NCI-H187 treated with DMSO at 0.1 percent for 48 hours (cell line): ENCODE data around the gene MANEAL.
"Not testable (repeated sequence)": the region's sequence is repeated elsewhere in the genome, so short reads cannot be mapped to it uniquely, and the experiment has no call there.

Experiments used
- DNase-seq: peaks from one replicate; lab custom pipeline; 2025; lab: John Stamatoyannopoulos, UW

Gene MANEAL, protein sequence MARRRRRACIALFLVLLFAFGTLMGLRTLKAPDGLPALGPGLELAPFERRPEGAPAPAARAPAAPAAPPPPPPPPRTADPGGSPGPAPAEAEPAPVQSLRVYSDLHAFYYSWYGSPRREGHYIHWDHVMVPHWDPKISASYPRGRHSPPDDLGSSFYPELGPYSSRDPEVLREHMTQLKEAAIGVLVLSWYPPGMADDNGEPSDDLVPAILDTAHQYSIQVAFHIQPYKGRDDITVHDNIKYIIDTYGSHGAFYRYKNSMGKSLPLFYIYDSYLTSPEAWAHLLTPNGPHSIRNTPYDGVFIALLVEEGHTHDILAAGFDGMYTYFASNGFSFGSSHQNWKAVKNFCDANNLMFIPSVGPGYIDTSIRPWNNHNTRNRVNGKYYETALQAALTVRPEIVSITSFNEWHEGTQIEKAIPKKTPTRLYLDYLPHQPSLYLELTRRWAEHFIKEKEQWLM

GRCh38 chr1:37793773-37794371 lies at the start of gene MANEAL:
MANEAL (plus strand) TSS chr1:37793847; CDS start chr1:37794183, 336 bp downstream.
- DNase-seq, result no peak

GRCh38 chr1:37746806-37747205 lies 46.8 kb upstream of the MANEAL start:
- DNase-seq, result no peak

GRCh38 chr1:37748565-37748964 lies 45.1 kb upstream of the MANEAL start:
- DNase-seq, result no peak

GRCh38 chr1:37752213-37752582 lies 41.4 kb upstream of the MANEAL start:
- no peak for DNase-seq

DNA sequence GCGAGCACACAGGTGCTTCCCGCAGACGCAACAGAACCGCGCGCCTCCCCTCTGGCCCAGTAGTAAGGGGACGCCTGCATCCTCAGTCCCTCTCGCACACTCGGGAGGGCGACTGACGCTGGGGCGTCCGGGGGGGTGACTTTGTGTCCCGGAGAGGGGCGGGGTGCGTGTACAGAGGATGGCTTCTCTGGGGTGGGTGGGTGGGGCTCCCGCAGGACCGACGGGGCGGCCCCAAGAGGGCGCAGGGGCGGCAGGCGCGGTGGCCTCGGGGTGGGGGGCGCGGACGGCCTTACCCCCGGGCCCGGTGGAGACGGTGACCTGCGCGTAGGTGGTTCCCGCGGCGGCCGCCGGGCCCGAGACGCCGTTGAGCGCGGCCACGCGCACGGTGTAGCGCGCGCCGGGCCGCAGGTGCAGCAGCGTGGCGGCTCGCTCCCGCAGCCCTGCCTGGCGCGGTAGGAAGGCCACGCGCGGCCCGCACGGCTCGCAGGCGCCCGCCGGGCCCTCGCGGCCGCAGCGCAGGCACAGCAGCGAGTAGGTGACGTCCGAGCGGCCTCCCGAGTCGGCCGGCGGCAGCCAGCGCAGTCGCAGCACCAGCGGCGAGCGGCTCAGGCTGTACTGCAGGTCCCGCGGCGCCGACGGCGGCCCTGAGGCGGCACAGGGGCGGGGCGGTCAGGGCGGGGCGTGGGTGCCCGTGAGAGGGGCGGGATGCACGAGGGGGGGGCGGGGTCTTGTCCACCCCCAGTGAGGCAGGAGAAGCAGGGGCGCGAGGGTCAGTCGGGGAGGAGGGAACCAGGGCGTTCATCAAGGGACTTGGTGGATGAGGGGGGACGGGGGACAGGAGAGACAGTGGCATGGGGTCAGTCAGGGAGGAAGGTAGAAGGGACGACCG lies 40.8 kb upstream of the MANEAL start:
- no peak for DNase-seq

- no peak for DNase-seq
These were observed 40.0 kb upstream of the MANEAL start for GRCh38 chr1:37753473-37754321.

GRCh38 chr1:37755290-37755689 lies 38.4 kb upstream of the MANEAL start:
- no peak for DNase-seq

GRCh38 chr1:37755951-37756560 lies 37.6 kb upstream of the MANEAL start:
- DNase-seq, result no peak

DNA sequence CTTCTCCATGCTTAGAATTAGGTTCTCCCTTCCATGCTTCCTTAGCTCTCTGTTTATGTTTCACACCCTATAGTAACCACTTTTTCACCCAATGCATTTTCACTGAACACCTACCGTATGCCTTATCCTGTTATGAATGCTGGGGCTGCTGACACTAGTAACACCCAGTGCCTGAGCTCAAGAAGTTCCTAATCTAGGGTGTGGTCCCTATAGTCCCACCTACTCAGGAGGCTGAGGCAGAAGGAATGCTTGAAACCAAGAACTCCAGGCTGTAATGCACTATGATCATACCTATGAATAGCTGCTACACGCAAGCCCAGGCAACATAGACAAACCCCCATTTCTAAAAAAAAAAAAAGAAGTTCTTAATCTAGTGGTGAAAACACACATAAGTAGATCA lies 34.2 kb upstream of the MANEAL start:
- no peak for DNase-seq

GRCh38 chr1:37761416-37762095 lies 32.1 kb upstream of the MANEAL start:
- no peak for DNase-seq

DNA sequence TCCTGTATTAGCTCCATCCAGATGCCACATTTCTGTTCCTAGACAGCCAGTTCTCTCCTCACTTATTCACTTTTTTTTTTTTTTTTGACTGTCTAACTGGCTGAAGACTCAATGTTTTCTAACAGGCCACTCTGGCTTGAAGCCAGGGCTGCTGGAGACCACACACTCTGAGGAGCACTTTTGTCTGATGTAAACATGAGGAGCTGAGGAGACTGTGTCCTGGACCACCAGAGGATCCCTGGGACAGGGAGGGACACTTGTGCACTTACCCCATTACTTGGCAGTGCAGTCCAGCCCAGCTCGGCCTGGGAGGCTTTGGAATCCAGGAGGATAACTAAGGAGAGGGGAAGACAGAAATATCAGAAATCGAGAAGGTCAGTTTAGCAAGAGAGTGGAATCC lies 31.1 kb upstream of the MANEAL start:
- DNase-seq, result no peak

GRCh38 chr1:37763791-37764413 lies 29.7 kb upstream of the MANEAL start:
- DNase-seq, result no peak

GRCh38 chr1:37764414-37764825 lies 29.2 kb upstream of the MANEAL start:
- DNase-seq, result no peak

GRCh38 chr1:37764888-37765441 lies 28.7 kb upstream of the MANEAL start, which contains the start of gene EPHA10:
EPHA10 (minus strand) TSS chr1:37765120; CDS start chr1:37765066, 54 bp downstream.
- DNase-seq, result peak; percentile 9

DNA sequence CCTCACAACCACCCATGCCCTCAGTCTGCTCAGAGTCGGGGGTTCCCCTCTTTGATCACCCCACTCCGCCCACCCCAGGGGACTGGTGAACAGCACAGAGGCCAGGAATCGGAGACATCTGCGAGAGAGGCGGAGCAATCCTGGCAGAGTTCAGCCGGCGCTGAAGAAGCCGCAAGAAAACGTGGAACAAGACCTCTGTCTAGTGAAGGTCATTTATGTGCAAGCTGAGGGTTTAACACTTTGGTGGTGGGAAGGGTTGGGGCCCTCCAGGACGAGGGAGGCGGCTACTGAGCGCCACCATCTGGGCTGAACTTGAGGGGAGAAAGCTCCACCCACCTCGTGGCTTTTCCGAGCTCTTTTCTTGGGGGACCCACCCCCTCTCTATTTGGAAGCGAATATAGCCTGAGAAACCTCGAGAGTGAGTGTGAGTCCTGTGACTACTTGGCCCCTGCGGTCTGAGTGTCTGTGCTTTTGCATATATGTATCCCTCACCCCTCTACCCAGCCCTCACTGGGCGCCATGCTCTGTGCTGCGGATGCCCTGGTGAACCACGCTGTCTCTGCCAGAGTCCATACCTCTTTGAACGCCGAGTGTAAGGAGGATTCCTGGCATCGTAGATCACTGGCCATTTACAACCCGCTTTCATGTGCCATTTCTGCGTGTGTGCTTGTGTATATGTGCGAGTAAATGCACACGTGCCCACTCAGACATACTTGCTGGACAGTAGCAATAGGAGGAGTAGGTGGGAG lies 27.6 kb upstream of the MANEAL start:
- no peak for DNase-seq

DNA sequence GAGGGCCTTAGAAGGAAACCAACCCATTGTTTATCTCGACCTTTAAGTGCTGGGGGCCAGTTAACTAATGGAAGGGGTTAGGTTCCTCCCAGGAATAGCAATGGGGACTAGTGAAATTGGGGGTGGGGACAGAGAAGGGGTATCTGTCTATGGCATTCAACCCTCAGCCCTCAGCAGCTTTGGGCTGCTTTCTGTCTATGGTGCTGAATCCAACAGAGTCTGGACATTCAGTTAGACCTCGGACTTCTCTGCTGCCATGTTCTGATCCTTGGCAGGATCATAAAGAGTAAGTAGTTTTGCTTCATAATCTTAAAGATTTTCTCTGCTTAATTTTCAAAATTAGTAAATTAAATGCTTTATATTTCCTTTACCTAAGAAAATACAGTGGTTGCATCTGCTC lies 26.2 kb upstream of the MANEAL start:
- DNase-seq, result no peak

DNA sequence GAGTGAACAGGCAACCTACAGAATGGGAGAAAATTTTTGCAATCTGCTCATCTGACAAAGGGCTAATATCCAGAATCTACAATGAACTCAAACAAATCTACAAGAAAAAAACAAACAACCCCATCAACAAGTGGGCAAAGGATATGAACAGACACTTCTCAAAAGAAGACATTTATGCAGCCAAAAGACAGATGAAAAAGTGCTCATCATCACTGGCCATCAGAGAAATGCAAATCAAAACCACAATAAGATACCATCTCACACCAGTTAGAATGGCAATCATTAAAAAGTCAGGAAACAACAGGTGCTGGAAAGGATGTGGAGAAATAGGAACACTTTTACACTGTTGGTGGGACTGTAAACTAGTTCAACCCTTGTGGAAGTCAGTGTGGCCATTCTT lies 22.2 kb upstream of the MANEAL start:
- not testable (repeated sequence) for DNase-seq

GRCh38 chr1:37776946-37777516 lies 16.6 kb upstream of the MANEAL start:
- no peak for DNase-seq

- no peak for DNase-seq
These were observed 15.0 kb upstream of the MANEAL start for GRCh38 chr1:37778654-37779053.
